Thyroid gland (tissue), 4 donors: Measurements from ENCODE around the gene CRLF1.

Experiments used
- POLR2A ChIP-seq, 2 donors: fragments of 450-650 bp; IDR thresholded peaks; one replicate each; pipeline ENCODE4 v1.6.1; 2017; ENCODE audit warnings: antibody characterized with exemption in 2 of 2, mild to moderate bottlenecking in 2 of 2, moderate library complexity in 1 of 2
- TF ChIP-seq, protein P1 (sequence below), 6 experiments: fragments of 200-600 bp in 3 of 6; fragments of 450-650 bp in 3 of 6; sonication (generic) in 3 of 6; IDR thresholded peaks; one replicate each; pipeline ENCODE4 v1.5.1; 2016 to 2019; ENCODE audit warnings: antibody characterized with exemption in 6 of 6, mild to moderate bottlenecking in 2 of 6, inconsistent platforms in 1 of 6, moderate library complexity in 1 of 6

DNA sequence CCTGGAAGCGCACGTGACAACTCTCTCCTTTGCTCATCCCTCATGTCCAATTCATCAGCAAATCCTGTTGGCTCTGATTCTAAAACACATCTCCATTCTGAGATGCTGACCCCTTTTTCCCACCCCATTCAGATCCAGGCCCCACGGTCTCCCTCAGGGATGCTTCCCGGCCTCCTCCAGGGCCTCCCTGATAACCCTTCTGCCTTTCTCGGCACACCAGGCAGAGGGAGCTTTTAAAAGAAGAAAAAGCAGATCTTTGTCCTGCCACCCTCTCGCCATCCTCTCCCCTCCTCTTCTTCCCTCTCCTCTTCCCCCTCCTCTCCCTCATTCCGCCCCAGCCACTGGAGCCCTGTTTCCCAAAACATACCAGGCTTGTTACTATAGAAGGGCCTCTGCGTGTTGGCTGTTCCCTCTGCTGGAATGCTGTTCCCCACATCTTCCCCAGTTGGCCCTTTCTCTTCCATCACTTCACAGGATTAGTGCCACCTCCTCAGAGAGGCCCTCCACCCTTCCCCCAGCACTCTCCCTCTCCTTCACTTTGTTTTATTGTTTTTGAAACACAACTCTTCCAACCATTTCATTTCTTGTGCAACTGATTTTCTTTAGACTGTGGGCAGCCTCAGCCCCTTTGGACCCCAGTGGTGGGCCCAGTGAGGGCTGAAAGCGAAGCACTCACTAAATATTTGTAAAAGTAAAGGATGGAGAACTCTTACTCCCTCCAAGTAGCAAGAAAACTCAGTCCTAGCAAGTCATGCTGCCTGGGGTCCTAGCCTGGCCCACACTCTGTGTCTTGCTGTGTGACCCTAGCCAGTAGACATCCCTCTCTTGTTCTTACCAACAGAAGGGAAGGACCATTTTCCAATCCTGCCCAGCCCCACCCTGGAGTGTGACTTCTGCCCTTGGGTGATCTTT is 2.5 kb upstream of the CRLF1 start:
- TF ChIP-seq, protein P1, sequence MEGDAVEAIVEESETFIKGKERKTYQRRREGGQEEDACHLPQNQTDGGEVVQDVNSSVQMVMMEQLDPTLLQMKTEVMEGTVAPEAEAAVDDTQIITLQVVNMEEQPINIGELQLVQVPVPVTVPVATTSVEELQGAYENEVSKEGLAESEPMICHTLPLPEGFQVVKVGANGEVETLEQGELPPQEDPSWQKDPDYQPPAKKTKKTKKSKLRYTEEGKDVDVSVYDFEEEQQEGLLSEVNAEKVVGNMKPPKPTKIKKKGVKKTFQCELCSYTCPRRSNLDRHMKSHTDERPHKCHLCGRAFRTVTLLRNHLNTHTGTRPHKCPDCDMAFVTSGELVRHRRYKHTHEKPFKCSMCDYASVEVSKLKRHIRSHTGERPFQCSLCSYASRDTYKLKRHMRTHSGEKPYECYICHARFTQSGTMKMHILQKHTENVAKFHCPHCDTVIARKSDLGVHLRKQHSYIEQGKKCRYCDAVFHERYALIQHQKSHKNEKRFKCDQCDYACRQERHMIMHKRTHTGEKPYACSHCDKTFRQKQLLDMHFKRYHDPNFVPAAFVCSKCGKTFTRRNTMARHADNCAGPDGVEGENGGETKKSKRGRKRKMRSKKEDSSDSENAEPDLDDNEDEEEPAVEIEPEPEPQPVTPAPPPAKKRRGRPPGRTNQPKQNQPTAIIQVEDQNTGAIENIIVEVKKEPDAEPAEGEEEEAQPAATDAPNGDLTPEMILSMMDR (IDR thresholded peaks at IDR 0.05), result no peak
- no peak for TF ChIP-seq POLR2A (IDR thresholded peaks at IDR 0.05)
